HEK293 (cell line): ENCODE measurements around the gene TNFRSF13B.

Experiments used
- CTCF ChIA-PET: fragments of 350-600 bp; formaldehyde crosslinking; extraction: SDS; loops from one replicate; lab custom pipeline; 2021; ENCODE audit warnings: antibody characterized with exemption; lab: Yijun Ruan, JAX
- POLR2A ChIA-PET: fragments of 300-600 bp; formaldehyde crosslinking; extraction: SDS; loops from one replicate; lab custom pipeline; 2020; ENCODE audit warnings: antibody characterized with exemption, inconsistent platforms; lab: Yijun Ruan, JAX
- H3K27ac ChIP-seq: fragments of 200-500 bp; sonication (Bioruptor generic); 2 replicates; pipeline ENCODE4 v1.5.1; 2014; ENCODE audit warnings: low read depth, low read length, control low read depth, inconsistent platforms; ENCODE audit errors: extremely low read depth
- H3K36me3 ChIP-seq, 2 experiments: fragments of 200-500 bp in 1 of 2; sonication (Bioruptor generic) in 1 of 2; 1 replicate in 1 of 2; 2 replicates in 1 of 2; pipeline ENCODE4 v1.5.1; 2014 to 2017; ENCODE audit warnings: inconsistent platforms in 2 of 2, low read length in 2 of 2; ENCODE audit not compliant: control insufficient read depth in 2 of 2, insufficient read depth in 1 of 2
- H3K4me1 ChIP-seq: fragments of 200-500 bp; sonication (Bioruptor generic); 2 replicates; pipeline ENCODE4 v1.5.1; 2014; ENCODE audit warnings: mild to moderate bottlenecking, low read length, inconsistent platforms; ENCODE audit not compliant: control insufficient read depth, insufficient read depth
- H3K4me3 ChIP-seq: 2 replicates; pipeline ENCODE4 v1.5.1; 2011; ENCODE audit warnings: low read depth, mild to moderate bottlenecking, control low read depth, low read length, moderate library complexity
- H3K9me3 ChIP-seq: fragments of 200-500 bp; sonication (Bioruptor generic); 2 replicates; pipeline ENCODE4 v1.5.1; 2014; ENCODE audit warnings: low read depth, low read length, inconsistent platforms; ENCODE audit not compliant: control insufficient read depth, insufficient read depth
- REPIN1 ChIP-seq: fragments of 450-650 bp; formaldehyde crosslinking; IDR thresholded peaks from 2 replicates; pipeline ENCODE4 v1.5.1; 2017; ENCODE audit warnings: missing biosample characterization, missing genetic modification characterization, low read depth
- ZNF146 ChIP-seq: fragments of 450-650 bp; formaldehyde crosslinking; IDR thresholded peaks from 2 replicates; pipeline ENCODE4 v1.5.1; 2016; ENCODE audit warnings: missing biosample characterization, missing genetic modification characterization
- ZNF214 ChIP-seq: fragments of 450-650 bp; formaldehyde crosslinking; IDR thresholded peaks from 2 replicates; pipeline ENCODE4 v1.5.1; 2017; ENCODE audit warnings: missing biosample characterization, mild to moderate bottlenecking, missing genetic modification characterization, borderline replicate concordance
- ZNF394 ChIP-seq: fragments of 450-650 bp; formaldehyde crosslinking; IDR thresholded peaks from 2 replicates; pipeline ENCODE4 v1.5.1; 2016; ENCODE audit warnings: missing biosample characterization, missing genetic modification characterization, mild to moderate bottlenecking, moderate library complexity, borderline replicate concordance
- ZNF561 ChIP-seq: fragments of 450-650 bp; IDR thresholded peaks from 2 replicates; pipeline ENCODE4 v1.5.1; 2018; ENCODE audit warnings: missing biosample characterization, missing genetic modification characterization, borderline replicate concordance
- ZNF621 ChIP-seq: fragments of 450-650 bp; formaldehyde crosslinking; IDR thresholded peaks from 2 replicates; pipeline ENCODE4 v1.5.1; 2017; ENCODE audit warnings: missing biosample characterization, missing genetic modification characterization
- ZNF654 ChIP-seq: fragments of 450-650 bp; formaldehyde crosslinking; IDR thresholded peaks from 2 replicates; pipeline ENCODE4 v1.5.1; 2016; ENCODE audit warnings: low read depth, missing biosample characterization, missing genetic modification characterization
- ZNF658 ChIP-seq: fragments of 450-650 bp; formaldehyde crosslinking; IDR thresholded peaks from 2 replicates; pipeline ENCODE4; 2016; ENCODE audit warnings: missing biosample characterization, missing genetic modification characterization
- ZNF768 ChIP-seq: fragments of 450-650 bp; formaldehyde crosslinking; IDR thresholded peaks from 2 replicates; pipeline ENCODE4 v1.5.1; 2018; ENCODE audit warnings: missing biosample characterization, mild to moderate bottlenecking, missing genetic modification characterization
- ZNF777 ChIP-seq: fragments of 450-650 bp; formaldehyde crosslinking; IDR thresholded peaks from 2 replicates; pipeline ENCODE4 v1.5.1; 2017; ENCODE audit warnings: missing biosample characterization, missing genetic modification characterization, borderline replicate concordance
- TF ChIP-seq, protein P1 (sequence below): fragments of 450-650 bp; formaldehyde crosslinking; IDR thresholded peaks from 2 replicates; pipeline ENCODE4 v1.5.1; 2016; ENCODE audit warnings: missing biosample characterization, missing genetic modification characterization
- TF ChIP-seq, protein P2 (sequence below): fragments of 450-650 bp; formaldehyde crosslinking; IDR thresholded peaks from 2 replicates; pipeline ENCODE4 v1.5.1; 2016; ENCODE audit warnings: missing biosample characterization, missing genetic modification characterization
- TF ChIP-seq, protein P3 (sequence below): fragments of 450-650 bp; formaldehyde crosslinking; IDR thresholded peaks from 2 replicates; pipeline ENCODE4 v1.5.1; 2016; ENCODE audit warnings: missing biosample characterization, missing genetic modification characterization
- TF ChIP-seq, protein P4 (sequence below): fragments of 450-650 bp; formaldehyde crosslinking; IDR thresholded peaks from 2 replicates; pipeline ENCODE4 v1.5.1; 2016; ENCODE audit warnings: missing biosample characterization, missing genetic modification characterization, low read depth
- TF ChIP-seq, protein P5 (sequence below): fragments of 450-650 bp; formaldehyde crosslinking; IDR thresholded peaks from 2 replicates; pipeline ENCODE4 v1.5.1; 2017; ENCODE audit warnings: missing biosample characterization, missing genetic modification characterization

Gene TNFRSF13B

DNA sequence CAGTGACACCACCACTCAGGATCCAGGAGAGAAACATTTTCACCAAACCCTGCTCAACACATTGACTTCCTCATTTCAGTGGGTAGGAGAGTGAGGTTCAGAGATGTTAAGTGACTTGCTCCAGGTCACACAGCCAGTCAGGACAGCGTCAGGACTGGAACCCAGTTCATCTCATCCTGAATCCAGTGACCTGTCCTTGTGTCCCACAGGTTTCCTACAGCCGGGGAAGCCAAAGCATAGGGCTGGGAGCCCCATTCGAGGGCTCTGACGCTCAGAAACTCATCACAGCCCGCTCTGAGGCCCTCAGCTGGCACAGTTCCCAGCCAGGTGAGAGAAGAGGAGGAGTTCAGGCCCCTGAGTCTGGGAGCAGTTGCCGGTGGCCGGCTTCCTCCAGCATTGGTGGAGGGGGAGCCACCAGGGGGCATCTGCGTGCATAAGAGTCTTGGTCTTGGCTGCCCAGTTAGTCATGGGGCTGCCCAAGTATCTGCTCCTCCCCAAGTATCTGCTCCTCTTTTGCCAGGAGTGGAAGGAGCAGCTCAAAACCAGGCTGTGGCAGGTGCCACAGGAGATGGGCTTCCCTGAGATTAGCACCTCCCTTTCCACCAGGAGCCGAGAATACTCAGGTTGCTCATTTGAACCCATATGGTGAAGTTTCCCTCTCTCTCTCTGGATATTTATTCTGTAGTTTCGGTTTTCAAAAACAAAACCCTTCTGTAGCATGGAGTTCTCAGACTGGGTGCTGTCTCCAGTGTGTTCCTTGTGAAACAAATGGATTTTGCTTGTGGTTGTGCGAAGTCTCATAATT lies 56.0 kb downstream of the TNFRSF13B start:
- H3K4me1 ChIP-seq, result no peaks in the 10 kb centered on the region; the same call in 1 of the 2 replicates
- no peaks in the 10 kb centered on the region for H3K9me3 ChIP-seq
- H3K36me3 ChIP-seq, result no peaks in the 10 kb centered on the region
- POLR2A ChIA-PET, result no interaction called here
- CTCF ChIA-PET, result interaction anchor here (0.6 to 6.1 kb wide), 10 partner anchors 11 to 440 kb away, joined by 3 to 34 read pairs (median 4); no protein-coding TSS in a partner anchor
- TF ChIP-seq, protein P1, sequence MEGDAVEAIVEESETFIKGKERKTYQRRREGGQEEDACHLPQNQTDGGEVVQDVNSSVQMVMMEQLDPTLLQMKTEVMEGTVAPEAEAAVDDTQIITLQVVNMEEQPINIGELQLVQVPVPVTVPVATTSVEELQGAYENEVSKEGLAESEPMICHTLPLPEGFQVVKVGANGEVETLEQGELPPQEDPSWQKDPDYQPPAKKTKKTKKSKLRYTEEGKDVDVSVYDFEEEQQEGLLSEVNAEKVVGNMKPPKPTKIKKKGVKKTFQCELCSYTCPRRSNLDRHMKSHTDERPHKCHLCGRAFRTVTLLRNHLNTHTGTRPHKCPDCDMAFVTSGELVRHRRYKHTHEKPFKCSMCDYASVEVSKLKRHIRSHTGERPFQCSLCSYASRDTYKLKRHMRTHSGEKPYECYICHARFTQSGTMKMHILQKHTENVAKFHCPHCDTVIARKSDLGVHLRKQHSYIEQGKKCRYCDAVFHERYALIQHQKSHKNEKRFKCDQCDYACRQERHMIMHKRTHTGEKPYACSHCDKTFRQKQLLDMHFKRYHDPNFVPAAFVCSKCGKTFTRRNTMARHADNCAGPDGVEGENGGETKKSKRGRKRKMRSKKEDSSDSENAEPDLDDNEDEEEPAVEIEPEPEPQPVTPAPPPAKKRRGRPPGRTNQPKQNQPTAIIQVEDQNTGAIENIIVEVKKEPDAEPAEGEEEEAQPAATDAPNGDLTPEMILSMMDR (tag by site-specific recombination), result peak; percentile 43; the same call in 1 of the 2 replicates
- TF ChIP-seq, protein P2, sequence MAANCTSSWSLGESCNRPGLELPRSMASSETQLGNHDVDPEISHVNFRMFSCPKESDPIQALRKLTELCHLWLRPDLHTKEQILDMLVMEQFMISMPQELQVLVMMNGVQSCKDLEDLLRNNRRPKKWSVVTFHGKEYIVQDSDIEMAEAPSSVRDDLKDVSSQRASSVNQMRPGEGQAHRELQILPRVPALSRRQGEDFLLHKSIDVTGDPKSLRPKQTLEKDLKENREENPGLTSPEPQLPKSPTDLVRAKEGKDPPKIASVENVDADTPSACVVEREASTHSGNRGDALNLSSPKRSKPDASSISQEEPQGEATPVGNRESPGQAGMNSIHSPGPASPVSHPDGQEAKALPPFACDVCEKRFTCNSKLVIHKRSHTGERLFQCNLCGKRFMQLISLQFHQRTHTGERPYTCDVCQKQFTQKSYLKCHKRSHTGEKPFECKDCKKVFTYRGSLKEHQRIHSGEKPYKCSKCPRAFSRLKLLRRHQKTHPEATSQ (tag by site-specific recombination), result no peak
- TF ChIP-seq ZNF214 (tag by site-specific recombination) (no peak), ZNF768 (tag by site-specific recombination) (peak; percentile 49; the same call in 1 of the 2 replicates), ZNF394 (tag by site-specific recombination) (0 out of 2 replicates have a peak, but pooled peaks have one; percentile 33), ZNF654 (tag by site-specific recombination) (peak; percentile 19; the same call in 1 of the 2 replicates), ZNF146 (tag by site-specific recombination) (no peak)
- no peak overlapping the region for H3K4me3 ChIP-seq
- no peak overlapping the region for H3K27ac ChIP-seq

DNA sequence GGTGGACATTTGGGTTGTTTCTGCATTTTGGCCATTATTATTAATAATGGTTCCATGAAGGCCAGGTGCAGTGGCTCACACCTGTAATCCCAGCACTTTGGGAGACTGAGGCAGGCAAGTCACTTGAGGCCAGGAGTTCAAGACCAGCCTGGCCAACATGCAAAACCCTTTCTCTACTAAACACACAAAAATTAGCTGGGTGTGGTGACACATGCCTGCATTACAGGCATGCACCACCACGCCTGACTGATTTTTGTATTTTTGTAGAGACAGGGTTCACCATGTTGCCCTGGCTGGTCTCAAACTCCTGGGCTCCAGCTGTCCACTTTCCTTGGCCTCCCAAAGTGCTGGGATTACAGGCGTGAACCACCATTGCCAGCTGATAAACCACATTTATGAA lies 58.5 kb downstream of the TNFRSF13B start:
- H3K27ac ChIP-seq, result no peak overlapping the region
- ChIA-PET CTCF (interaction anchor here (1.1 to 6.1 kb wide), 2 partner anchors 14 to 80 kb away, joined by 3 to 34 read pairs; no protein-coding TSS in a partner anchor), POLR2A (no interaction called here)
- no peaks in the 10 kb centered on the region; the same call in 1 of the 2 replicates for H3K4me1 ChIP-seq
- TF ChIP-seq ZNF658 (tag by site-specific recombination) (no peak), REPIN1 (tag by site-specific recombination) (no peak)
- no peaks in the 10 kb centered on the region for H3K36me3 ChIP-seq
- H3K9me3 ChIP-seq, result no peaks in the 10 kb centered on the region
- no peak overlapping the region for H3K4me3 ChIP-seq

DNA sequence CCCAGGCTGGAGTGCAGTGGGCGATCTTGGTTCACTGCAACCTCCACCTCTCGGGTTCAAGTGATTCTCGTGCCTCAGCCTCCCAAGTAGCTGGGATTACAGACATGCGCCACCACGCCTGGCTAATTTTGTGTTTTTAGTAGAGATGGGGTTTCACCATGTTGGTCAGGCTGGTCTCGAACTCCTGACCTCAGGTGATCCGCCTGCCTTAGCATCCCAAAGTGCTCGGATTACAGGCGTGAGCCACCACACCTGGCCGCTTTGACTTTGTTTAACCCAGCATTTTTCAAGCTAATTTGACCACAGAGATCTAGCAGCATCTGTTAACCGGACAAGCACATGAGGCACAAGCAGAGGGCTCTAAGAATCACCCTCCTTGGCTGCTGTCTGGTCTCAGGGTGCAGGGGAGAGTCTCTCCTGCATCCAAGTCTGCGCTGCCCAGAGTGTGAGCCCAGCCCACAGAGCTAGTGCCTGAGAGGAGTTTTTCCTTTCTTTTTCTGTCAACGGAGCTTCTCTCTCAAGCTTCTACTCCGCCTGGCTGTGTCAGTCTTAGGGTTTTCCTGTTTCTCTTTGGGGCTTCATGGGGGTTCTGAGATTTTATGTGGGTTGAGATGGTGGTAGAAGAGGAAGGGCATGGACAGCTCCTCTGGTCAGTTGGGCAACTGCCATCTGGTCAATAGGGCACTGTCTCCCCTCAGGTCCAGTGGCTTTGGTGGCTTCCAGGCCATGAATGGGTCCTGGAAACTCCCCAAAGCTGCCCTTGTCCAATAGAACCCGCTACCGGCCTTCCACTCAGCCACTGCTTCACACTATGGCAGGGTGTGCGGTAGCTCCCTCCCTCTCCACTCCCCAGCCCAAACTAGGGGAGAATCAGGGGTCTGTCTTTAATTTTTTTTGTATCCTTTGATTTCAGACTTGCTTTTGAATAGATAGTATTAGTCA lies 59.6 kb downstream of the TNFRSF13B start:
- CTCF ChIA-PET, result interaction anchor here (1.1 to 6.1 kb wide), 3 partner anchors 13 to 81 kb away, joined by 3 to 34 read pairs (median 3); no protein-coding TSS in a partner anchor
- TF ChIP-seq, protein P3, sequence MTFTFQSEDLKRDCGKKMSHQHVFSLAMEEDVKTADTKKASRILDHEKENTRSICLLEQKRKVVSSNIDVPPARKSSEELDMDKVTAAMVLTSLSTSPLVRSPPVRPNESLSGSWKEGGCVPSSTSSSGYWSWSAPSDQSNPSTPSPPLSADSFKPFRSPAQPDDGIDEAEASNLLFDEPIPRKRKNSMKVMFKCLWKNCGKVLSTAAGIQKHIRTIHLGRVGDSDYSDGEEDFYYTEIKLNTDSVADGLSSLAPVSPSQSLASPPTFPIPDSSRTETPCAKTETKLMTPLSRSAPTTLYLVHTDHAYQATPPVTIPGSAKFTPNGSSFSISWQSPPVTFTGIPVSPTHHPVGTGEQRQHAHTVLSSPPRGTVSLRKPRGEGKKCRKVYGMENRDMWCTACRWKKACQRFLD (tag by site-specific recombination), result no peak
- TF ChIP-seq, protein P4, sequence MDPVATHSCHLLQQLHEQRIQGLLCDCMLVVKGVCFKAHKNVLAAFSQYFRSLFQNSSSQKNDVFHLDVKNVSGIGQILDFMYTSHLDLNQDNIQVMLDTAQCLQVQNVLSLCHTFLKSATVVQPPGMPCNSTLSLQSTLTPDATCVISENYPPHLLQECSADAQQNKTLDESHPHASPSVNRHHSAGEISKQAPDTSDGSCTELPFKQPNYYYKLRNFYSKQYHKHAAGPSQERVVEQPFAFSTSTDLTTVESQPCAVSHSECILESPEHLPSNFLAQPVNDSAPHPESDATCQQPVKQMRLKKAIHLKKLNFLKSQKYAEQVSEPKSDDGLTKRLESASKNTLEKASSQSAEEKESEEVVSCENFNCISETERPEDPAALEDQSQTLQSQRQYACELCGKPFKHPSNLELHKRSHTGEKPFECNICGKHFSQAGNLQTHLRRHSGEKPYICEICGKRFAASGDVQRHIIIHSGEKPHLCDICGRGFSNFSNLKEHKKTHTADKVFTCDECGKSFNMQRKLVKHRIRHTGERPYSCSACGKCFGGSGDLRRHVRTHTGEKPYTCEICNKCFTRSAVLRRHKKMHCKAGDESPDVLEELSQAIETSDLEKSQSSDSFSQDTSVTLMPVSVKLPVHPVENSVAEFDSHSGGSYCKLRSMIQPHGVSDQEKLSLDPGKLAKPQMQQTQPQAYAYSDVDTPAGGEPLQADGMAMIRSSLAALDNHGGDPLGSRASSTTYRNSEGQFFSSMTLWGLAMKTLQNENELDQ (tag by site-specific recombination), result no peak
- TF ChIP-seq ZNF777 (no peak), ZNF561 (tag by site-specific recombination) (no peak), ZNF621 (no peak)
- TF ChIP-seq, protein P5, sequence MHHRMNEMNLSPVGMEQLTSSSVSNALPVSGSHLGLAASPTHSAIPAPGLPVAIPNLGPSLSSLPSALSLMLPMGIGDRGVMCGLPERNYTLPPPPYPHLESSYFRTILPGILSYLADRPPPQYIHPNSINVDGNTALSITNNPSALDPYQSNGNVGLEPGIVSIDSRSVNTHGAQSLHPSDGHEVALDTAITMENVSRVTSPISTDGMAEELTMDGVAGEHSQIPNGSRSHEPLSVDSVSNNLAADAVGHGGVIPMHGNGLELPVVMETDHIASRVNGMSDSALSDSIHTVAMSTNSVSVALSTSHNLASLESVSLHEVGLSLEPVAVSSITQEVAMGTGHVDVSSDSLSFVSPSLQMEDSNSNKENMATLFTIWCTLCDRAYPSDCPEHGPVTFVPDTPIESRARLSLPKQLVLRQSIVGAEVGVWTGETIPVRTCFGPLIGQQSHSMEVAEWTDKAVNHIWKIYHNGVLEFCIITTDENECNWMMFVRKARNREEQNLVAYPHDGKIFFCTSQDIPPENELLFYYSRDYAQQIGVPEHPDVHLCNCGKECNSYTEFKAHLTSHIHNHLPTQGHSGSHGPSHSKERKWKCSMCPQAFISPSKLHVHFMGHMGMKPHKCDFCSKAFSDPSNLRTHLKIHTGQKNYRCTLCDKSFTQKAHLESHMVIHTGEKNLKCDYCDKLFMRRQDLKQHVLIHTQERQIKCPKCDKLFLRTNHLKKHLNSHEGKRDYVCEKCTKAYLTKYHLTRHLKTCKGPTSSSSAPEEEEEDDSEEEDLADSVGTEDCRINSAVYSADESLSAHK (tag by site-specific recombination), result no peak

More for the DNA sequence above, 59.6 kb downstream of the TNFRSF13B start:
- POLR2A ChIA-PET, result interaction anchor here (0.7 kb wide), 1 partner anchor 1060 kb away, joined by 4 read pairs; the partner anchor contains the start of genes DRC3 and TOM1L2
- Histone ChIP-seq H3K27ac (no peak overlapping the region), H3K9me3 (no peaks in the 10 kb centered on the region), H3K4me1 (no peaks in the 10 kb centered on the region), H3K36me3 (no peaks in the 10 kb centered on the region), H3K4me3 (no peak overlapping the region)
